ENCODE results near the gene ZFP64.

ZFP64 gene

GRCh38 chr20:52152921-52153320 lies 38.7 kb downstream of the ZFP64 start:
- H3K4me3 ChIP-seq (replicated peaks in 1 of 2; ENCODE audit: low read depth in 2 of 2, low read length in 2 of 2) = no peak overlapping the region
- no peak for DNase-seq (ENCODE audit: low read depth in 2 of 2)
- TF ChIP-seq, protein P1, sequence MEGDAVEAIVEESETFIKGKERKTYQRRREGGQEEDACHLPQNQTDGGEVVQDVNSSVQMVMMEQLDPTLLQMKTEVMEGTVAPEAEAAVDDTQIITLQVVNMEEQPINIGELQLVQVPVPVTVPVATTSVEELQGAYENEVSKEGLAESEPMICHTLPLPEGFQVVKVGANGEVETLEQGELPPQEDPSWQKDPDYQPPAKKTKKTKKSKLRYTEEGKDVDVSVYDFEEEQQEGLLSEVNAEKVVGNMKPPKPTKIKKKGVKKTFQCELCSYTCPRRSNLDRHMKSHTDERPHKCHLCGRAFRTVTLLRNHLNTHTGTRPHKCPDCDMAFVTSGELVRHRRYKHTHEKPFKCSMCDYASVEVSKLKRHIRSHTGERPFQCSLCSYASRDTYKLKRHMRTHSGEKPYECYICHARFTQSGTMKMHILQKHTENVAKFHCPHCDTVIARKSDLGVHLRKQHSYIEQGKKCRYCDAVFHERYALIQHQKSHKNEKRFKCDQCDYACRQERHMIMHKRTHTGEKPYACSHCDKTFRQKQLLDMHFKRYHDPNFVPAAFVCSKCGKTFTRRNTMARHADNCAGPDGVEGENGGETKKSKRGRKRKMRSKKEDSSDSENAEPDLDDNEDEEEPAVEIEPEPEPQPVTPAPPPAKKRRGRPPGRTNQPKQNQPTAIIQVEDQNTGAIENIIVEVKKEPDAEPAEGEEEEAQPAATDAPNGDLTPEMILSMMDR (IDR thresholded peaks at IDR 0.05; ENCODE audit: low read depth, low read length) = no peak

GRCh38 chr20:52152416-52152815 lies 39.2 kb downstream of the ZFP64 start:
- no peak overlapping the region for H3K4me3 ChIP-seq (replicated peaks in 1 of 2; ENCODE audit: low read depth in 2 of 2, low read length in 2 of 2)
- TF ChIP-seq, protein P1 (IDR thresholded peaks at IDR 0.05; ENCODE audit: low read depth, low read length) = no peak
- DNase-seq (ENCODE audit: low read depth in 2 of 2) = no peak

GRCh38 chr20:52150440-52151258 lies 40.9 kb downstream of the ZFP64 start:
- no peak overlapping the region for H3K4me3 ChIP-seq (replicated peaks in 1 of 2; ENCODE audit: low read depth in 2 of 2, low read length in 2 of 2)
- DNase-seq (ENCODE audit: low read depth in 2 of 2) = peak; percentile 63 to 70
- TF ChIP-seq, protein P1 (IDR thresholded peaks at IDR 0.05; ENCODE audit: low read depth, low read length) = peak; percentile 75

- TF ChIP-seq, protein P1 (IDR thresholded peaks at IDR 0.05; ENCODE audit: low read depth, low read length) = no peak
- no peak overlapping the region for H3K4me3 ChIP-seq (replicated peaks in 1 of 2; ENCODE audit: low read depth in 2 of 2, low read length in 2 of 2)
- DNase-seq (ENCODE audit: low read depth in 2 of 2) = peak in 1 of 2 donors; percentile 10
These were observed 46.0 kb downstream of the ZFP64 start for GRCh38 chr20:52145587-52145986.

GRCh38 chr20:52143277-52143676 lies 48.3 kb downstream of the ZFP64 start:
- TF ChIP-seq, protein P1 (IDR thresholded peaks at IDR 0.05; ENCODE audit: low read depth, low read length) = no peak
- no peak for DNase-seq (ENCODE audit: low read depth in 2 of 2)
- no peak overlapping the region for H3K4me3 ChIP-seq (replicated peaks in 1 of 2; ENCODE audit: low read depth in 2 of 2, low read length in 2 of 2)

DNA sequence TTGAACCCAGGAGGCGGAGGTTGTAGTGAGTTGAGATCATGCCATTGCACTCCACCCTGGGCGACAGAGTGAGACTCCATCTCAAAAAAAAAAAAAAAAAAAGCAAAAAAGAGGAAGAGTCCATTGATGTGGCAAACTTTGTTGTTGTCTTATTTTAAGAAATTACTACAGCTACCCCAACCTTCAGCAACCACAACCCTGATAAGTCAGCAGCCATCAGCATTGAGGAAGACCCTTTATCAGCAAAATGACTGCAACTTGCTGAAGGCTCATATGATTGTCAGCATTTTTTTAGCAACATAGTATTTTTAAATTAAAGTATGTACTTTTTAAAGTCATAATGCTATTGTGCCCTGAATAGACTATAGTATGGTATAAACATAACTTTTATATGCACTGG lies 48.8 kb downstream of the ZFP64 start:
- TF ChIP-seq, protein P1 (IDR thresholded peaks at IDR 0.05; ENCODE audit: low read depth, low read length) = no peak
- H3K4me3 ChIP-seq (replicated peaks in 1 of 2; ENCODE audit: low read depth in 2 of 2, low read length in 2 of 2) = no peak overlapping the region
- DNase-seq (ENCODE audit: low read depth in 2 of 2) = no peak
